HG03439 (cell line): Measurements from ENCODE around the gene ARFGEF3.

Source experiments
- ATAC-seq: cut with Tn5 transposase; IDR thresholded peaks from one replicate; pipeline ENCODE4 v1.9.1; 2021; ENCODE audit warnings: mild to moderate bottlenecking, moderate library complexity; ENCODE audit not compliant: unreplicated experiment

The ARFGEF3 gene

GRCh38 chr6:138238368-138238767, 76.6 kb downstream of the ARFGEF3 start:
- no peak for ATAC-seq

- ATAC-seq, result no peak
Observed at GRCh38 chr6:138239774-138240173, 78.0 kb downstream of the ARFGEF3 start.

- ATAC-seq, result no peak
Observed at GRCh38 chr6:138240476-138241245, 78.9 kb downstream of the ARFGEF3 start.

GRCh38 chr6:138241381-138241780, 79.6 kb downstream of the ARFGEF3 start:
- no peak for ATAC-seq

GRCh38 chr6:138241934-138242333, 80.2 kb downstream of the ARFGEF3 start:
- ATAC-seq, result no peak

- no peak for ATAC-seq
Observed at GRCh38 chr6:138242987-138243592, 81.4 kb downstream of the ARFGEF3 start.

GRCh38 chr6:138245751-138246150, 84.0 kb downstream of the ARFGEF3 start:
- ATAC-seq, result no peak

GRCh38 chr6:138246650-138247440, 85.1 kb downstream of the ARFGEF3 start:
- no peak for ATAC-seq

- ATAC-seq, result no peak
Observed at GRCh38 chr6:138248011-138248410, 86.3 kb downstream of the ARFGEF3 start.

GRCh38 chr6:138248878-138249277, 87.1 kb downstream of the ARFGEF3 start:
- no peak for ATAC-seq

GRCh38 chr6:138250053-138250452, 88.3 kb downstream of the ARFGEF3 start:
- no peak for ATAC-seq

- no peak for ATAC-seq
Observed at GRCh38 chr6:138250513-138251247, 88.9 kb downstream of the ARFGEF3 start.

GRCh38 chr6:138253731-138254130, 92.0 kb downstream of the ARFGEF3 start:
- no peak for ATAC-seq

GRCh38 chr6:138255443-138255842, 93.7 kb downstream of the ARFGEF3 start:
- ATAC-seq, result no peak

- no peak for ATAC-seq
Observed at GRCh38 chr6:138257638-138258040, 95.9 kb downstream of the ARFGEF3 start.

GRCh38 chr6:138258197-138258596, 96.5 kb downstream of the ARFGEF3 start:
- ATAC-seq, result no peak

- no peak for ATAC-seq
Observed at GRCh38 chr6:138258991-138259390, 97.3 kb downstream of the ARFGEF3 start.

GRCh38 chr6:138261116-138261780, 99.5 kb downstream of the ARFGEF3 start:
- no peak for ATAC-seq

GRCh38 chr6:138263963-138264362, 102.2 kb downstream of the ARFGEF3 start:
- no peak for ATAC-seq

GRCh38 chr6:138264372-138264880, 102.7 kb downstream of the ARFGEF3 start:
- no peak for ATAC-seq
